HTERT RPE-1 (cell line): ENCODE results near the gene NOP16.

Experiments used
- in situ Hi-C: fragments of 300-500 bp; cut with MboI; formaldehyde crosslinking; loops from 4 replicates; pipeline ENCODE4 v1.14.3; 2020; ENCODE audit warnings: low sequenced_read_pairs

NOP16 gene

DNA sequence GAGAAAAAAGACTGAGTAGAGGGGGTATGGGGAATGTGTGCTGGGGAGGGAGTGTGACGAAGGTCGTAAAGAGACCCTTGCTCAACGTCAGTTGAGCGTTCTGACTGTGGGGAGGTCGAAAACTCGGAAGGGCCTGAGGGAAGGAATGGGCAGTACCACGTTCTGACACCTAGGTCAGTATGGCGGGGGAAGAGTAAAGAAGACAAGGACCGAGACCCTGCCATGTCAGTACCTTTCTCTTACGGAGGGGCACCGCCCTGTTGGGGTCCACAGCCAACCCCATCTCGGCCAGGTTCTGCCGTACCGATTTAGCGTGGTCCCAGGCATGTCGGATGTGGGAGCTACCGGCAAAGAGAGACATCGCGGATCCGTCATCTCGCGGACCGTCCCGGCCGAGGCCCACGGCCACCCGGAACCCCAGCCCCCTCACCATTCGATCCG is 375 bp downstream of the NOP16 start:
- in situ Hi-C loops, result no loop called here

DNA sequence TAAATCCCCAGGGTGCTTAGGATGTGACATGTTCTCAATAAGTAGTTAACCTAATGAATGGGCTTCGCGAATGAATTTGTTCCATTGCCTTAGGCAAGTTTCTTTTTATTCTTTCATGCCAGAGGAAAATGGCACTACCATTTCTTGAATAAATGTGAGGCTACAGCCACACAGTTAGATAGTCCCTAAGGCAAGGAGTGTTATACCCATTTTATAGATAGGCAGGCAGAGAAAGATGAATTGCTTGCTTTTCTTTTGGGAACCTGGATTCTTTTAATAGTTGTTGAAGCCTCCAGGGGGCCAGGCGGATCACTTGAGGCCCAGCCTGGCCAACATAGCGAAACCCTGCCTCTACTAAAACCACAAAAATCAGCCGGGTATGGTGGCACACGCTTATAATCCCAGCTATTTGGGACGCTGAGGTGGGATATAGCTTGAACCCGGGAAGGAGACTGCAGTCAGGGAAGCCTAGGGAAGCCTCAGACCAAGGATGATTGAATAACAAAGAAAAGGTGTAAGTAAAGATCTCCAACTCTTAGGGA is 943 bp downstream of the NOP16 start:
- in situ Hi-C loops, result no loop called here

DNA sequence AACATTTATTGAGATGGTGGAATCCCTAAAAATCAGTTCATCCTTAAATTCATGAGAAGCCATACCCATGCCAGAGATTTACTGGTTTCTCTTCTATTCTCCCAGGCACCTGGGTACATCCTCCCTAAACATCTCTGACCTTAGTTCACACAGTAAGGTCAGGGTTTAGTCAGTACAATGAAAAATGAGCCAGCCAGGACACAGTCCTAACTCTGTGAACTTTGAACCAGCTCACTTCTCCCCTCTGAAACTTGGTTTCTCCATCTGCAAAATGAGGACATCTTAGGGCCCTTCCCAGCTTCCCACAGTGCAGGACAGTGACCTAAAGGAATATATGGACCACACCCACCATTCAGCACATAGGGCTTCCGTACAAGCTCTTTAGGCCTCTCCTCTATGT is 1.9 kb downstream of the NOP16 start:
- in situ Hi-C loops, result no loop called here

DNA sequence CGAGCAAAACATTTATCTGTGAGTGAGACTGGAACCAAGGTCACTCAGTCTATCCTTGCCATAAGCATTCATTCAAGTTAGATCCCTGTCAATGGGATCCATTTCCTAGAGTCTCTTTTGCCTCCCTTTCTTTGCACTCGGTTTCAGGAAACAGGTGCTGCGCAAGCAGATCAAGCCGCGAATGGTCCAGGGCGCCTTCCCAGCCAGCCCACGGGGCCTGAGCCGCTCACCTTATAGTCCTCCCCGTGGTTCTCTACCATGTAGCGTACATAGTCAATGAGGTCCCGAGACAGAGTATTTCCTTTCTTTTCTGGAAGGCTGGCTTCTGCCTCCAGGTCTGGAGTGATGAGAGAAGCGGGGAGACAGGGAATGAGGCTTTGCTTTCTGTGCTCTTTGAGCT is 3.4 kb downstream of the NOP16 start:
- in situ Hi-C loops, result no loop called here

DNA sequence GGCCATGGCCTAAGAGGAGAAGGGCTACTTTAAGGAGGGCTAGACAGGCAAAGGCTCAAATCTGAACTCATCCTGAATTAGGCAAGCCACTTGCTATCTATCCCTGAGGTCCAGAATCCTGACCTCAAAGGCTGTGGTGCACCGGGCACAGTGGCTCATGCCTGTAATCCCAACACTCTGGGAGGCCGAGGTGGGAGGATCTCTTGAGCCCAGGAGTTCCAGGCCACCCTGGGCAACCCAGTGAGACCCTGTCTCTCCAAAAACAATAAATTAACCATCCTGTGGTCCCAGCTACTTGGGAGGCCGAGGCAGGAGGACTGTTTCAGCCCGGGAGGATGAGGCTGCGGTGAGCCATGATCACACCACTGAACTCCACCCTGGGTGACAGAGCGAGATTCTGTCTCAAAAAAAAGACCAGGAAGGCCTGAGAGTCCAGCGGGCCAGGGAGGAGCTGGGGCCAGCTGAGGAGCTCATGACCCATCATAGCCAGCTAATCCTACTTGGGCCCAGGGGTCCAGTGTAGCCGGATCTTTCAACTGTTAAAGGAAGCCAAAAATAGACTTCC is 4.0 kb downstream of the NOP16 start:
- in situ Hi-C loops, result no loop called here

DNA sequence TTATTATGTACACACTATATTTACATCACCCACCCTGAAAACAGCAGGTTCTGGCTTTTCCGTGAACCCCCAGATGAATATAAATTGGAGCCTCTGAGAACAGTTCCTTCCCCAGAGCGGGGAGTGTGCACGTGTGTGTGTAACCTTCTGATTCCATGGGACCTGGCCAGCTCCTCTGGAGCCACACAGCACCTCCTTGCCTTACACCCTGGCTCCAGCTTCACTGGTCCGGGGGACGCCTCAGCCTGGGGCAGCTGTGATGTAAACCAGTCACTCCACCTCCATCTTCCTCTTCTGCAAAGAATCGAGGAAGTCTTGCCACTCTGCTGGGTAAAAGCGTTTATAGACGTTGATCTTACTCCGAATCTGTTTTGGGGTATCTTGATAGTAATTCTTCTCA is 4.4 kb downstream of the NOP16 start:
- in situ Hi-C loops, result no loop called here

DNA sequence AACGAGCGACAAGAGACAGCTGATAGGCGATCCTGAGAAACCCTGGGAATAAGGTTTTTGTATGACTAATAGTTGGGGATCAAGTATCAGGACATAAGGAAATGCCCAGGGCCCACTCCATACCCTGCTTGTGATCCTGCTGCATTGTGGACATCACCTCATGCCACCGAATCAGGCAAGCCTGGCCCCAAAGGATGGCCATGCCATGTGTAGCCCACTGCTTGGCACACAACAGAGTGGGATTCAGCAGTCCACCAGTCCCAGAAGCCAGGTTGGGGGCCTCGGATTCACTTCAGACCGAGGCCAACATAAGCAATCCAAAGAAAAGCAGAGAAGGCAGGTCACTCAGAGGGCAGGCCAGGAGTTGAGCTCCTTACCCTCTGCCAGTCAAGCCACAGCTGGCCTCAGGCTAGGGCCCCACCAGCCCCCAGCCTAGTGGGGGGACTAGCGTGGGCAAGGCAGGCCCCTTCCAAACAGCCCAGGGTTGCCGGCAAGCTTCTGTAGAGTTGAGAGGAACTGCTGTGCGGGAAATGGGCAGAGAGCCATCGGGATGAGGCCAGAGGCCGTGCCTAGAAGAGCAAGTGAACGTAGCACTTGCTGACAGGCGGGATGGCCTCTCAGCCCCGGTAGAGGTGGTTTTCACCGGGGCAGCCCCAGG is 5.0 kb downstream of the NOP16 start:
- in situ Hi-C loops, result no loop called here

DNA sequence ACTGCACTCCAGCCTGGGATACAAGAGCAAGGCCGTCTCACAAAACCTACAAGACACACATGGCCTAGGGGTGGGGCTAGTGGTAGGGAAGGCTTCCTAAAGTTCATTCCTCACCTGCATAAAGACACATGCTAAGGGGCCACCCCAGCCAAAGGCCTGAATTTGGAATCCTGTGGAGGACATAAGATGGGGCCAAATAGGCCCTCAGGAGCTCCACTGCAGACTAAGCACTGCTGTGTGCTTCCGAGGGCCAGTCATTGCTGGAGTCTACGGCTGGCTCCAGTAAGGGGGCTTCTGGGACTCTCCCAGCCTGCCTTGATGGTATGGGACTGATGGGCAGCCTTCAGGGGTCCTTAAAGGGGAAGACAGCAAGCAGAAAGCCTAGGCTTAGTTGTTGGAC is 5.7 kb downstream of the NOP16 start:
- in situ Hi-C loops, result no loop called here

DNA sequence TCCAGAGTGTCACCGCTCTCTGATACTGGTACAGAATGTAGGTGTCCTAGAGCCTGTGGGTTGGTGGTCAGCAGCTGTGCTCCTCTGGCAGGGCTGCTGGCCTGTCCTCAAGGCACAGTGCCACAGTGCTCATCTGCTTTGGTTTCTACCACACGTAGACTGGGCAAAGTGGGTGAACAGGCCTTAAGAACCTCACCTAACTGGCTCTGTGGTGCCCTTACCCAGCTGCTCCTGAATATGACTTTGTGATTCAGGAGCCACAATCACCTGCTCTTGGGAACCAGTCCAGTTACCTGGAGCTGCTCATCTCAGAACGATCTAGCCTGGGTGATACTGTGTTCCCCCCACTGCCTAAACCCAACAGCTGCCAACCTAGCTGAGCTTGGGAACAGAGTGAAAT is 6.4 kb downstream of the NOP16 start:
- in situ Hi-C loops, result no loop called here

DNA sequence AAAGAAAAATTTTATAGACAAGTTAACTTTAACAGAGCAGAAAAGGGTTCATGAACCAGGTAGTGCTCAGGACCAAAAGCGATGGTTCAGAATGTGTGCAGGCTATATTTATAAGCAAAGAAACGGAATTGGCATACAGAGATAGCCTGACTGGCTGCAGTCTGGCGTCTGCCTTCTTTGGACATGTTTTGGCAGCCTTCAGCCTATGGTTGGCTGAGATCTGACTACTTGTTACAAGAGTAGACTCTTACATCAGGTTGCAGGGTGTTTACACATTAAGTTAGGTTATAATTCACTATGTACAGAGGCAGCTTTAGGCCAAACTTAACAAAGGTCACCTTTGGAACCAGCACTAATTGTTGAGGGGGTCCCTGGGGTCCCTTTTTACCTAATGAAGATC is 7.0 kb downstream of the NOP16 start:
- in situ Hi-C loops, result no loop called here

DNA sequence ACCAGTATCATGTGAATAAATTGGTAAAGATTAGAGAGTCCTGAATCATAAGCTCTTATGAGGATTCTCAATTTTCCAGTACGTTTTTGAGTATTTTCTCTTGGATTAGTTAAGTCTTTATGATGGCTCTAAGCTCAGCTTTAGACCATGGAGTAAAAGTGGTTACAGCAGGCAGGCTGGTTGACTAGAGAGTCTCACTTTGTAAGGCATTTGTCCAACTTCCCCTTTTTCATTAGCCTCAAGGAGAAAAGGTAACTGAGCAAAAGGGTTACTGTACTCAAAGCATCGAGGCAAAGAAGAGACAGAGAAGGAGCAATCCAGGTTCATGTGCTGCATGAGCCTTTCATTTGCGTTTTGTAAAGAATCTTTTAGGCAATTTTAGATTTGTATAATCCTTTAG is 8.5 kb downstream of the NOP16 start:
- in situ Hi-C loops, result no loop called here

DNA sequence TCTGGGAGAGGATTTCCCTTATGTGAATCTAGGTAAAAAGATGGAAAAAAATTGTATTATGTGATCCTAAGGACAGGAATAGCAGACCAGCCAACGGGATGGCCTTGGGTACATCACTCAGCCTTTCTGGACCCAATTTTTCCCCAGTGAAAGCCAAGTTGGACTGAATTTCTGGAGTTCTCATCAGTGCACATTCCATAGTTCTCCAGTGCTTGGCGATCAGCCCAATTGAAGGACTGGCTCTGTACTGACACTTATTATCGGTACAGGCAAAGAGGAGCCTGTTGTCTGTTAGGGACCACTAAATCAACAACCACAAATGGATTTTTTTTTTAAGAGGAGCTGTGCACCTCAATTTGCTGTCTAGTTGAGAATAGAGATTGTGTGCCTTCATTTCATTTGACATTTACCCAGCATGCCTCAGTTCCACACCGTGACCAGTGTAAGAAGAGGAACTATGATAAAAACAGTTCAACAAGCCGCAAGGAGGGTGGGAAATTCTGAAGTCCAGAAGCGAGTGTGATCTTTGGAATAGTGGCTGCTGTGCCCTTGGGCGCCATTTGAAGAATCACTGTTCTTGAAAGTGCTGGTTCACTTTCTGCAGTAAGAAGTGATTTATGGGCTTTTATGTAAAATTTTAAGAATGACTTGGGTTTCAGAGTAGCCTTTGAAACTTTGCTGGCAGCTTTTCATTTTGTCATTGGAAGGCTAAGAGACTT is 15.1 kb downstream of the NOP16 start:
- in situ Hi-C loops, result no loop called here

DNA sequence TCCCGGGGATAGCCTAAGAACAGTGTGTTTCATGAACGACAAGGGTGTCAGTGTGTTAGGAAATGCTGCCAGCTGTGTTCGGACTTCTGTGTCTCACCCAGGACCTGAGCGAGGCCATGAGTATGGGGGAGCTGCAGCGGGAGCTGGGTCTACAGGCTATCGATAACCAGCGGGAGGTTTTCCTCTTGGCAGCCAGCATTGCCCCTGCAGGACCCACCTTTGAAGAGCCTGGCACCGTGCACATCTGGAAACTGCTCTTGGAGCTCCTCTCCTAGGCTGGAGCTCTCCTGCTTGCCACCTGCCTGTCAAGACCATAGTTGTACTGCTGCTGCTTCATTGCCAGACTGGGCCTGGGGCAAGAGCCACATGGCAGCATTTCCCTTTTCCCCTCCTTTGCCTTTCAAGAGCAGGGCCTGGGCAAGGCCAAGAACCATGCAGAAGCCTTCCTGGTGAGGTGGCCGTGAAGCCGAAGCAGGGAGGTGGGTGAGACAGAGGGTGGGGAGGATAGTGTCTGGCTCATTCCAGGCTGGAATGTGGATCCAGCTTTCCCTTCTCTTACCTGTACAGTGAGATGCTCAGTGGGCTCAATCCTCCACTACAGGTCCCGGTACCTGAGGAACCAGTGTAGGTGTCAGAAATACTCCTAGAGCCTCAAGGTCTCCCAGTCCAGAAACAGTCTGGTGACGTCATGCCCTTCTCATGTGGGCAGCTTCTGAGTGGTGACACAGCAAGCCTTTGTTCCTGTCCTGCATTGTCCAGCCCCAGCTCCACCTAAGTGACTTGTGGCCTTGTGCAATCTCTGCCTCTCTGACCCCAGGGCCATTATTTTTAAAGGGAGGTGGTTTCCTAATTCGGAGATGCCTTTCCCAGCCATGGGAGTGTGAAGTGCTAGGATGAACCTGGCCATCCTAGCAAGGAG is 16.5 kb downstream of the NOP16 start:
- in situ Hi-C loops, result no loop called here

DNA sequence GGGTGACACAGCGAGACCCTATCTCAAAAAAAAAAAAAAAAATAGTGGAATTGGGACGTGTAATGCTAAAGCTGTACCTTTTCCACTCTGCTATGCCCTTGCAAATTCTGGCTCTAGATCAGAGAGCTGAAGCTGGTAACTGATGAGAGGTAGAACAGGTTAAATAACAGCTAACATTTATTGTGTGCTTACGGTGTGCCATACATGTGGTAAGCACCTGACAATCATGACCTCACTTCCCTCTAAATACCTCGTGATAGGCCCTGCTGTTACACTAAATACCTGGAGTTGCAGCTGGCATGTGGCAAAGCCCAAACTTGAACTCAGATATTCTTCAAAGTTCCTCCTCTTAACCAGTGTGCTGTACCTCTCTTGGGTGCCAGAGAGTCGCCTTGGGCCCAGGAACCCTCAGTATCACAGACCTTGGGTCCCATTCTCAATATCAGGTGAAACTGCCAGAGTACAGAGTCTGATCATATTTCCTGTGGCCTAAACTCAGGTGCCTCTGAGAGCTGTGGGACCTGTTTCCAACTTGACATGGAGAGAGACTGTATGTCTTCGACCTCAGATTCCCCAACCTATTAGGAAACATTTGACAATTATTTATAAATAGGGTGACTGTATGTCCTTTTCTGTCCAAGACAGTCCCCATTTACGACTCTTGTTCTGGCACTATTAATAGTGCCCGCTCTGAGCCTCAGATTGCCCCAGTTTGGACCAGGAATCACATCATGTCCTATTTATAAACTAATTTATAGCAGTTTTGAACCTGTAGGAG is 18.3 kb downstream of the NOP16 start:
- in situ Hi-C loops, result no loop called here

DNA sequence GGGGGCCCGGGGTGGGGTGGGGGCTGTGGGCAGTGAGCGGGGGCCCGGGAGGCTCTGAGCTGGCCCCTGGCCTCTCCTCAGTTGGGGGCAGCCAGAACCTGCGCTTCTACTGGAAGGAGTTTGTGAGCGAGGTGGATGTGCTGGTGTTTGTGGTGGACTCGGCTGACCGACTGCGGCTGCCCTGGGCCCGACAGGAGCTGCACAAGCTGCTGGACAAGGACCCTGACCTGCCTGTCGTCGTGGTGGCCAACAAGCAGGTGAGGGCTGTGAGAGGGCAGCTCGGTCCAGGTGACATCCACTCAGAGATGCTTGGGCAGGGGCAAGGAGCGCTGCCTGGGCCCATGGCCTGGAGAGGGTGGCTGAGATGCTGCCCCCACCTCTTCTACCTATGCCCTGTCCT is 19.7 kb downstream of the NOP16 start:
- in situ Hi-C loops, result no loop called here

DNA sequence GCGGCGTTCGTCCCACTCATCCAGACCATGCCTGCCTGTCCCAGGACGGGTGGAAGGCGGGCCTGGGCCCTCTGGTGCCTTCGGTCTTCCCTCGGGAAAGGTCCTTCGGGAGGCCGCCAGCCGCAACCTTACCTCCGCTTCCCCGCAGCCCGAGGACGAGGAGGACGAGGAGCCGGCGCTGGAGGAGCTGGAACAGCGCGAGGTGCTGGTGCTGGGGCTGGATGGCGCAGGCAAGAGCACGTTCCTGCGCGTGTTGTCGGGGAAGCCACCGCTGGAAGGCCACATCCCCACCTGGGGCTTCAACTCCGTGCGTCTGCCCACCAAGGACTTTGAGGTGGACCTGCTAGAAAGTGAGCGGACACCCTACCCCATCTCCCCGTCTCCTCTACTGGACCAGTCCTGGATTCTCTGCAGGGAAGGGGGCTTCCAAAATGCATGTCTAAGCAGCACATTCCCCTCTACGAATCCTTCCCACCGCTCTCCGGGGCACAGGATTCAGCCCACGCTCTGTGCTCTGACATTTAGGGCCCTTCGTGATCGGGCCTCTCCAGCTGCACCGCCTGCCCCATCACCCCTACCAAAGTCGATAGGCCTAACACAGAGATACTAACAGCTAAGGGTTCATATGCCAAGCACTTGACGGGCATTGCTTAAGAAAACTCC is 22.0 kb downstream of the NOP16 start:
- in situ Hi-C loops, result no loop called here

DNA sequence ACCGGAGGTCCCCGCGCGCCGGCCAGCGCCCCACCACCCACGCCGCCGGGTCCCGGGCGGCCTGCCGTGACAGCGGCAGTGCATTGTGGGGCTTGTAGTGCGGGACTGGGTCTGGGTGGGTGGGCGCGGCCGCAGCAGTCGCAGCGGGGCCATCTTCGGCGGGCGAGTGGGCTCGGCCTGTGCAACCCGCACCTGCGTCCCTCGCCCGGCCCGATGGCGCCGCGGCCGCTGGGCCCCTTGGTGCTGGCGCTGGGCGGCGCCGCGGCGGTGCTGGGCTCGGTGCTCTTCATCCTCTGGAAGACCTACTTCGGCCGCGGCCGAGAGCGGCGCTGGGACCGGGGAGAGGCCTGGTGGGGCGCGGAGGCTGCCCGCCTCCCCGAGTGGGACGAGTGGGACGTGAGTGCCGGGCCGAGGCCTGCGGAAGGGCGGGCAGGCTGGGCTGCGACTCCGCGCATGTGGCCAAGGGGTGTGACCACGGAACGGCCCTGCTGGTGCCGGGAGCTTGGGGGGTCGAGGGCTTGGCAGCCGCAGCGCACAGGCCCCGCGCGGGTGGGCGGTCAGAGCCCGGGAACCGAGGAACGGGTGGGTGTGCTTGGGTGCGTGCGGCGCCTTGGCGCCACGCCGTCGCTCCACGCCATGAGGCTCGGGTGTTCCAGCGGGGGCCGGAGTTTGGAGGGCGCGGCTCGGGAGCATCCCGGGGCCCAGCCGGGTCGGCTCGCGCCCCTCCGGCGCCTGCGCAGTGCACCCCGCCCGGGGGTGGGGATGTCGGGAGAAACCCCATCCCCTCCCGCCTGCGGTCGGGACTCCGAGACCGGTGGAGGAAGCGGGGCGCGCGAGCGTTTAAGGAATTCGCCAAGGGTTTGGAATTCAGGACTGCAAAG is 22.8 kb downstream of the NOP16 start, which contains the start of gene ARL10:
Gene ARL10 (plus strand): TSS at position 137 of the 881 bp plus-strand sequence. CDS start 77 bp downstream, at position 214.
- in situ Hi-C loops, result no loop called here

DNA sequence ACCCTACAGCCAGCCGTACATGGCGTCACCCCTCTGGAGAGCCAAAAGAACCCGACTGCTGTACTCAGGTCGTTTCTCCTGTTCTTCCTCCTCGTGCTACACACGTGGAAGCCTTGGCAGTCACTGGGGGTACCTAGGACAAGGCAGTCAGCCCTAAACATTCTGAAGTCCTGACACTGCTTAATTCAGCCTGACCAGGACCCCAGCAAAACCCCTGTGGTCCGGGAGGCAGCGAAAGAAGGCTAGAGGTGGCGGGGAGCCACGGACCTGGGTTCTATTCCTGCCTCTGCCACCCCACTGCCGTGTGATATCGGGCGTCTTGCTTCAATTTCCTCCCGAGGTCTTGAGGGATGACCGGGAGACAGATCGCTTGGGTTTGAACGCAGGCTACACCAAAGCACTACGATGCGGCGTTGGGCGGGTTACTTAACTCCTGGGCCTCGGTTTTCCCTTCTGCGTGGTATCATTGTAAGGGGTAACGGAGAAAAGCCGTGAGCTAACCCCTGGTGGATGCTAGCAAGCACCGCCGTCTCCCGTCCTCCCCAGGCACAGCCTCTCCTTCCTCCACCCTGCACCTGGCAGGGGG is 23.5 kb downstream of the NOP16 start:
- in situ Hi-C loops, result no loop called here

DNA sequence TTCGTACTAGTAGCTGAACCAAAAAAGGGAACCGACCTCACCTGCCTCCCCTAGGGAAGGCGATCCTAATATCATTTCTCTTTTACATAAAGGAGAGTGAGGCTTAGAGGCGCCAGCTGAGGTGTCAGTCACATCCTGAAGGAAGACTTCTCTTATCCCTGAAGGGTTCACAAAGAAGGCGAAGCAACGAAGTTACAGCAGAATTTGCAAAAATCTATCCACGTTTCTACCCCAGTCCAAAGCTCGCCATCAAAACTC is 26.2 kb downstream of the NOP16 start:
- in situ Hi-C loops, result no loop called here
